Keratinocyte (primary cell): ENCODE results near the gene GRIN3A. TPM values are rescaled to one million over a fixed set of nuclear protein-coding genes. Genes with fewer than 3 reads are reported as not detected.

ENCODE experiments used
- DNase-seq: peaks from one replicate; pipeline ENCODE4 v3.0.0-alpha.2; 2011; ENCODE audit warnings: low read depth, missing footprints, low spot score
- FAIRE-seq: peaks from 2 replicates; lab custom pipeline; 2011; peaks lifted over from hg19 to GRCh38; lab: Jason Lieb, UNC
- H2AFZ ChIP-seq: 2 replicates; pipeline ENCODE4 v1.6.0; 2012; ENCODE audit warnings: low read length, control low read depth, inconsistent platforms; ENCODE audit not compliant: control insufficient read depth
- H3K27ac ChIP-seq: 2 replicates; pipeline ENCODE4 v1.5.1; 2011; ENCODE audit warnings: low read length; ENCODE audit not compliant: control insufficient read depth, insufficient read depth
- H3K27me3 ChIP-seq: 3 replicates; pipeline ENCODE4 v1.6.0; 2011; ENCODE audit warnings: low read length; ENCODE audit not compliant: control insufficient read depth, insufficient read depth; ENCODE audit errors: extremely low read depth
- H3K36me3 ChIP-seq, 2 experiments: 2 replicates in 1 of 2; 3 replicates in 1 of 2; pipeline ENCODE4 v1.5.1; 2011; ENCODE audit warnings: low read length in 2 of 2, mild to moderate bottlenecking in 1 of 2; ENCODE audit not compliant: control insufficient read depth in 2 of 2, insufficient read depth in 2 of 2; ENCODE audit errors: extremely low read depth in 1 of 2
- H3K4me1 ChIP-seq: 3 replicates; pipeline ENCODE4 v1.5.1; 2011; ENCODE audit warnings: low read length; ENCODE audit not compliant: control insufficient read depth, insufficient read depth; ENCODE audit errors: extremely low read depth
- H3K4me2 ChIP-seq: 3 replicates; pipeline ENCODE4 v1.6.0; 2011; ENCODE audit warnings: low read depth, low read length; ENCODE audit not compliant: control insufficient read depth, insufficient read depth; ENCODE audit errors: extremely low read depth
- H3K4me3 ChIP-seq, 3 experiments: fragments of 200-600 bp in 1 of 3; sonication (generic) in 1 of 3; 2 replicates in 2 of 3; 3 replicates in 1 of 3; pipeline ENCODE4 v1.5.1; 2011 to 2016; ENCODE audit warnings: low read length in 3 of 3, mild to moderate bottlenecking in 3 of 3, control low read depth in 2 of 3, inconsistent platforms in 1 of 3, low read depth in 1 of 3, mixed read lengths in 1 of 3, mixed run types in 1 of 3, moderate library complexity in 1 of 3; ENCODE audit not compliant: control insufficient read depth in 2 of 3, insufficient read depth in 2 of 3; ENCODE audit errors: extremely low read depth in 1 of 3
- H3K79me2 ChIP-seq: 2 replicates; pipeline ENCODE4 v1.6.0; 2012; ENCODE audit warnings: low read length; ENCODE audit not compliant: control insufficient read depth, insufficient read depth
- H3K9ac ChIP-seq: 3 replicates; pipeline ENCODE4 v1.6.0; 2011; ENCODE audit warnings: low read length; ENCODE audit not compliant: control insufficient read depth, insufficient read depth; ENCODE audit errors: extremely low read depth
- H3K9me1 ChIP-seq: 3 replicates; pipeline ENCODE4 v1.6.0; 2011; ENCODE audit warnings: low read length; ENCODE audit not compliant: control insufficient read depth, insufficient read depth; ENCODE audit errors: extremely low read depth
- H3K9me3 ChIP-seq: 2 replicates; pipeline ENCODE4 v1.5.1; 2012; ENCODE audit warnings: low read depth, low read length; ENCODE audit not compliant: control insufficient read depth
- H4K20me1 ChIP-seq: 3 replicates; pipeline ENCODE4 v1.6.0; 2011; ENCODE audit warnings: low read length; ENCODE audit not compliant: control insufficient read depth, insufficient read depth; ENCODE audit errors: extremely low read depth
- CTCF ChIP-seq, 3 experiments: IDR thresholded peaks in 1 of 3; conservative IDR thresholded peaks in 1 of 3; optimal IDR thresholded peaks in 1 of 3; 2 replicates in 2 of 3; 3 replicates in 1 of 3; pipeline versions ENCODE3 to v1.5.1; 2011; ENCODE audit warnings: low read length in 3 of 3, mild to moderate bottlenecking in 3 of 3, moderate library complexity in 2 of 3, control low read depth in 1 of 3, inconsistent platforms in 1 of 3; ENCODE audit not compliant: insufficient read depth in 2 of 3; ENCODE audit errors: extremely low read depth in 1 of 3
- EZH2 ChIP-seq: IDR thresholded peaks from one replicate; pipeline ENCODE4 v1.6.1; 2012; ENCODE audit warnings: inconsistent platforms, mild to moderate bottlenecking, low read length, moderate library complexity
- dilution Hi-C: fragments of 300-500 bp; cut with MboI; formaldehyde crosslinking; loops from one replicate; pipeline ENCODE4 v1.7.0; 2020; ENCODE audit warnings: low sequenced_read_pairs; ENCODE audit not compliant: extremely low pct_ligation_motif_present
- polyA plus RNA-seq, 5 experiments: library from polyadenylated mRNA; depleted of rRNA in 3 of 5; stranded (reverse) in 3 of 5; stranded (forward) in 1 of 5; unstranded in 1 of 5; fragments of >200 nt; gene quantifications; 1 replicate in 1 of 5; 2 replicates in 3 of 5; 3 replicates in 1 of 5; pipeline versions ENCODE4 v1.2.1 to v1.2.3, GENCODE V29; 2011 to 2012; ENCODE audit warnings: missing spikeins in 2 of 5, low read depth in 1 of 5, low replicate concordance in 1 of 5

The GRIN3A gene
- polyA plus RNA-seq, 1 donor (not counting 4 experiments of a cell fraction or from before 2014, with no cell fraction given): not detected

GRCh38 chr9:101605547-101605946, 132.9 kb downstream of the GRIN3A start:
- H3K27me3 ChIP-seq: no peaks in the 10 kb centered on the region
- H4K20me1 ChIP-seq: no peaks in the 10 kb centered on the region
- no peak overlapping the region for H3K4me3 ChIP-seq
- H3K9me3 ChIP-seq: no peaks in the 10 kb centered on the region
- DNase-seq (no peak), FAIRE-seq (no peak)
- H3K79me2 ChIP-seq: no peaks in the 10 kb centered on the region
- no peak overlapping the region for H3K4me2 ChIP-seq
- H3K4me1 ChIP-seq: no peaks in the 10 kb centered on the region
- no peaks in the 10 kb centered on the region for H3K36me3 ChIP-seq
- TF ChIP-seq CTCF (optimal IDR thresholded peaks at IDR 0.05 in 1 of 3, IDR thresholded peaks at IDR 0.05 in 1 of 3, conservative IDR thresholded peaks at IDR 0.05 in 1 of 3; ENCODE audit: extremely low read depth in 1 of 3, insufficient read depth in 2 of 3, low read length in 3 of 3) (no peak), EZH2 (no peak)
- no peak overlapping the region for H2AFZ ChIP-seq
- no peak overlapping the region for H3K27ac ChIP-seq
- dilution Hi-C loops: no loop called here
- no peak overlapping the region for H3K9ac ChIP-seq
- H3K9me1 ChIP-seq: no peaks in the 10 kb centered on the region

GRCh38 chr9:101604296-101604695, 134.2 kb downstream of the GRIN3A start:
- H3K27me3 ChIP-seq: no peaks in the 10 kb centered on the region
- no peak overlapping the region for H3K4me2 ChIP-seq
- no peak overlapping the region for H3K27ac ChIP-seq
- no peaks in the 10 kb centered on the region for H3K9me3 ChIP-seq
- dilution Hi-C loops: no loop called here
- TF ChIP-seq EZH2 (no peak), CTCF (optimal IDR thresholded peaks at IDR 0.05 in 1 of 3, IDR thresholded peaks at IDR 0.05 in 1 of 3, conservative IDR thresholded peaks at IDR 0.05 in 1 of 3; ENCODE audit: extremely low read depth in 1 of 3, insufficient read depth in 2 of 3, low read length in 3 of 3) (no peak)
- no peaks in the 10 kb centered on the region for H3K9me1 ChIP-seq
- no peak overlapping the region for H2AFZ ChIP-seq
- H3K4me1 ChIP-seq: no peaks in the 10 kb centered on the region
- no peak for FAIRE-seq
- H3K4me3 ChIP-seq: no peak overlapping the region
- H3K79me2 ChIP-seq: no peaks in the 10 kb centered on the region
- H3K36me3 ChIP-seq: no peaks in the 10 kb centered on the region
- DNase-seq: no peak
- no peaks in the 10 kb centered on the region for H4K20me1 ChIP-seq
- H3K9ac ChIP-seq: no peak overlapping the region
